DND-41 (cell line): ENCODE measurements around the gene DHX38.

ENCODE experiments used
- EZH2 ChIP-seq: IDR thresholded peaks from 3 replicates; pipeline ENCODE4 v1.6.1; 2012; ENCODE audit warnings: borderline replicate concordance, low read depth, mild to moderate bottlenecking, moderate library complexity, low read length, inconsistent platforms; ENCODE audit not compliant: severe bottlenecking
- TF ChIP-seq, protein P1 (sequence below): IDR thresholded peaks from 2 replicates; pipeline ENCODE4 v1.5.1; 2012; ENCODE audit warnings: borderline replicate concordance, low read length, moderate library complexity, mild to moderate bottlenecking; ENCODE audit not compliant: poor library complexity, severe bottlenecking; ENCODE audit errors: extremely low read depth

GRCh38 chr16:72068930-72069329 is 24.7 kb upstream of the DHX38 start:
- TF ChIP-seq, protein P1, sequence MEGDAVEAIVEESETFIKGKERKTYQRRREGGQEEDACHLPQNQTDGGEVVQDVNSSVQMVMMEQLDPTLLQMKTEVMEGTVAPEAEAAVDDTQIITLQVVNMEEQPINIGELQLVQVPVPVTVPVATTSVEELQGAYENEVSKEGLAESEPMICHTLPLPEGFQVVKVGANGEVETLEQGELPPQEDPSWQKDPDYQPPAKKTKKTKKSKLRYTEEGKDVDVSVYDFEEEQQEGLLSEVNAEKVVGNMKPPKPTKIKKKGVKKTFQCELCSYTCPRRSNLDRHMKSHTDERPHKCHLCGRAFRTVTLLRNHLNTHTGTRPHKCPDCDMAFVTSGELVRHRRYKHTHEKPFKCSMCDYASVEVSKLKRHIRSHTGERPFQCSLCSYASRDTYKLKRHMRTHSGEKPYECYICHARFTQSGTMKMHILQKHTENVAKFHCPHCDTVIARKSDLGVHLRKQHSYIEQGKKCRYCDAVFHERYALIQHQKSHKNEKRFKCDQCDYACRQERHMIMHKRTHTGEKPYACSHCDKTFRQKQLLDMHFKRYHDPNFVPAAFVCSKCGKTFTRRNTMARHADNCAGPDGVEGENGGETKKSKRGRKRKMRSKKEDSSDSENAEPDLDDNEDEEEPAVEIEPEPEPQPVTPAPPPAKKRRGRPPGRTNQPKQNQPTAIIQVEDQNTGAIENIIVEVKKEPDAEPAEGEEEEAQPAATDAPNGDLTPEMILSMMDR: no peak
- no peak for TF ChIP-seq EZH2
